Mesenchymal stem cell (in vitro differentiated cells and primary cell): Measurements from ENCODE around the gene RNF152.

Source experiments
- DNase-seq: peaks from one replicate; pipeline ENCODE4 v3.0.0-alpha.2; 2013
- H2AFZ ChIP-seq: one replicate; pipeline ENCODE4 v1.6.1; 2013; ENCODE audit warnings: low read depth, mild to moderate bottlenecking, control low read depth, inconsistent platforms, low read length, moderate library complexity
- H2AK5ac ChIP-seq: 2 replicates; pipeline ENCODE4 v1.6.1; 2013; ENCODE audit warnings: low read length, moderate library complexity, mild to moderate bottlenecking, inconsistent platforms; ENCODE audit not compliant: severe bottlenecking
- H2BK120ac ChIP-seq: one replicate; pipeline ENCODE4 v1.6.1; 2013; ENCODE audit warnings: low read depth, mild to moderate bottlenecking, inconsistent platforms, low read length, moderate library complexity
- H2BK12ac ChIP-seq, 2 experiments: one replicate each; pipeline ENCODE4 v1.6.1; 2013; ENCODE audit warnings: inconsistent platforms in 2 of 2, low read length in 2 of 2, mild to moderate bottlenecking in 2 of 2, moderate library complexity in 2 of 2, control low read depth in 1 of 2
- H2BK15ac ChIP-seq: one replicate; pipeline ENCODE4 v1.6.1; 2013; ENCODE audit warnings: mild to moderate bottlenecking, low read depth, inconsistent platforms; ENCODE audit not compliant: poor library complexity, severe bottlenecking
- H2BK5ac ChIP-seq: 2 replicates; pipeline ENCODE4 v1.6.1; 2013; ENCODE audit warnings: low read depth, mild to moderate bottlenecking, low read length, control low read depth, inconsistent platforms; ENCODE audit not compliant: poor library complexity, severe bottlenecking
- H3K14ac ChIP-seq, 2 experiments: one replicate each; pipeline ENCODE4 v1.6.1; 2013; ENCODE audit warnings: inconsistent platforms in 2 of 2, low read length in 2 of 2, control low read depth in 1 of 2, mild to moderate bottlenecking in 1 of 2, moderate library complexity in 1 of 2
- H3K18ac ChIP-seq, 2 experiments: one replicate each; pipeline ENCODE4 v1.6.1; 2013; ENCODE audit warnings: inconsistent platforms in 2 of 2, low read length in 2 of 2, control low read depth in 1 of 2, low read depth in 1 of 2, mild to moderate bottlenecking in 1 of 2
- H3K23ac ChIP-seq, 2 experiments: one replicate each; pipeline ENCODE4 v1.6.1; 2013; ENCODE audit warnings: inconsistent platforms in 2 of 2, low read length in 2 of 2, mild to moderate bottlenecking in 2 of 2, moderate library complexity in 2 of 2, control low read depth in 1 of 2
- H3K27ac ChIP-seq: 2 replicates; pipeline ENCODE4 v1.5.1; 2013; ENCODE audit warnings: mild to moderate bottlenecking, moderate library complexity, low read length, control low read depth, inconsistent platforms; ENCODE audit not compliant: poor library complexity, severe bottlenecking
- H3K27me3 ChIP-seq, 2 experiments: 2 replicates each; pipeline versions ENCODE4 v1.6.1 to v1.7.0; 2013; ENCODE audit warnings: low read length in 2 of 2, mild to moderate bottlenecking in 2 of 2, moderate library complexity in 2 of 2, control low read depth in 1 of 2, inconsistent platforms in 1 of 2; ENCODE audit not compliant: control insufficient read depth in 1 of 2, insufficient read depth in 1 of 2
- H3K36me3 ChIP-seq, 2 experiments: 2 replicates each; pipeline versions ENCODE4 v1.6.1 to v1.7.0; 2013; ENCODE audit warnings: low read length in 2 of 2, control low read depth in 1 of 2, inconsistent platforms in 1 of 2, low read depth in 1 of 2, mild to moderate bottlenecking in 1 of 2; ENCODE audit not compliant: insufficient read depth in 2 of 2, control insufficient read depth in 1 of 2
- H3K4ac ChIP-seq, 2 experiments: one replicate each; pipeline ENCODE4 v1.6.1; 2013; ENCODE audit warnings: inconsistent platforms in 2 of 2, low read length in 2 of 2, mild to moderate bottlenecking in 2 of 2, moderate library complexity in 2 of 2, control low read depth in 1 of 2, low read depth in 1 of 2
- H3K4me1 ChIP-seq: 2 replicates; pipeline ENCODE4 v1.6.1; 2013; ENCODE audit warnings: low read depth, low read length, control low read depth; ENCODE audit not compliant: control insufficient read depth, insufficient read depth
- H3K4me2 ChIP-seq: 2 replicates; pipeline ENCODE4 v1.6.1; 2013; ENCODE audit warnings: low read length, mild to moderate bottlenecking, inconsistent platforms; ENCODE audit not compliant: poor library complexity, severe bottlenecking
- H3K4me3 ChIP-seq, 2 experiments: 2 replicates each; pipeline versions ENCODE4 v1.5.1 to v1.7.0; 2013; ENCODE audit warnings: low read length in 2 of 2, mild to moderate bottlenecking in 2 of 2, control low read depth in 1 of 2, low read depth in 1 of 2; ENCODE audit not compliant: insufficient read depth in 1 of 2
- H3K79me1 ChIP-seq: replicated peaks from 2 replicates; pipeline ENCODE4 v1.6.1; 2013; ENCODE audit warnings: mild to moderate bottlenecking, control low read depth, low read length, inconsistent platforms; ENCODE audit not compliant: poor library complexity, severe bottlenecking
- H3K9ac ChIP-seq: 2 replicates; pipeline ENCODE4 v1.7.0; 2013; ENCODE audit warnings: mild to moderate bottlenecking, low read length, moderate library complexity
- H3K9me3 ChIP-seq: 2 replicates; pipeline ENCODE4 v1.7.0; 2013; ENCODE audit warnings: mild to moderate bottlenecking, low read length; ENCODE audit not compliant: control insufficient read depth
- H4K8ac ChIP-seq: one replicate; pipeline ENCODE4 v1.6.1; 2013; ENCODE audit warnings: inconsistent platforms, mild to moderate bottlenecking, low read length, moderate library complexity
- H4K91ac ChIP-seq: one replicate; pipeline ENCODE4 v1.6.1; 2013; ENCODE audit warnings: mild to moderate bottlenecking, low read length, inconsistent platforms
- WGBS: methylation state at CpG from one replicate; pipeline ENCODE4 v1.1.7; 2013; ENCODE audit warnings: mixed read lengths; 5-methylcytosine and 5-hydroxymethylcytosine counted together

RNF152 gene

DNA sequence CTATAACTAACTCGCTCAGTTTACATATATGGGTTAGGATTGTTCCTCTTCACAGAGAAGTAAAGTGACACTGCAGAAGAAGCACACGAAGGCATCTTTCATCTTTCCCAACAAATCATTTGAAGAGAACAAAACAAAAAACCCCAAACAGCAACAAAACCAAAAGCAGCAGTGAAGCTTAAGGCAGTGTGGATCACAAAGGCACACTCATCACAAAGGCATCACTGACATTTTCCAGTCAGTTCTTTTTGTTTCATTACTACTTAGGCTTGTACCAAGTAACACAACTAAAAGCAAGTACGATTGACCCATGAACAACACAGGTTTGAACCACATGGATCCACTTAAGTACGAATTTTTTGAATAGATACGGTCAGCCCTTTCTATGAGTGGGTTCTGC is 75.7 kb downstream of the RNF152 start:
- Histone ChIP-seq H3K4ac (no peak overlapping the region), H2AK5ac (no peak overlapping the region), H3K4me2 (no peak overlapping the region), H3K27ac (no peak overlapping the region), H3K18ac (no peak overlapping the region), H2AFZ (no peak overlapping the region), H2BK5ac (no peak overlapping the region), H2BK12ac (no peak overlapping the region), H2BK15ac (no peak overlapping the region), H4K91ac (no peak overlapping the region), H3K9ac (no peak overlapping the region), H3K27me3 (no peaks in the 10 kb centered on the region), H3K23ac (no peak overlapping the region), H4K8ac (no peak overlapping the region), H3K36me3 (peaks cover 6 to 7% of the 10 kb centered on the region in 2 experiments), H2BK120ac (no peak overlapping the region), H3K14ac (no peak overlapping the region), H3K4me1 (no peaks in the 10 kb centered on the region), H3K9me3 (no peaks in the 10 kb centered on the region), H3K4me3 (no peak overlapping the region), H3K79me1 (no peaks in the 10 kb centered on the region)
- DNase-seq = peak; percentile 19
- WGBS = 97% methylated on average over 5 of the region's 5 CpGs

DNA sequence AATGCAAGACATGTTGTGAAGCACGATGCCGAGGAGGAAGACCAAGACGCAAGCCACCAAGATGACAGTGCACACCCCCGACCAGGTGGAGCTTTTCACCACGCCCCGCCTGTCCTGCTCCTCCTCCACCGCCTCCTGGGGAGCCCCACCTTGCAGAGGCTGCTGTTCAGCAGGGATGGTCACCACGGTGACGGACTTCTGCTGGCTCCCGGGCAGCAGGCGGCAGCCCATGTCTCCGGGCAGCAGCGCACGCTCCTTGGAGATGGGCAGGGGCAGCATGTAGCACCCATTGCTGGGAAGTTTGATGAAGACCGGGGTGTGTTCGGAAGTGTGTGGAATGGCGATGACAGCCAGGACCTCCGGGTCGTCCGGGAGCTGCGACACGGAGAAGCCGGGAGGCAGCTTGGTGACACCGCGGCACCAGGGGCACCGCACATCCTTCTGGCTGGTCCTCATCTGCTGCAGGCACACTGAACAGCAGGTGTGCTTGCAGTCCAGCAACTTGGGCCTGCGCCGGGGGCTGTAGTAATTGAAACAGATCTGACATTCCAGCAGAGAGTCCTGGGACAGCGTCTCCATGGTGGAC is 76.8 kb downstream of the RNF152 start:
- Histone ChIP-seq H3K18ac (no peak overlapping the region), H2AFZ (no peak overlapping the region), H3K36me3 (peaks cover 6 to 7% of the 10 kb centered on the region in 2 experiments), H3K9ac (no peak overlapping the region), H3K4me3 (no peak overlapping the region), H2BK120ac (no peak overlapping the region), H4K8ac (no peak overlapping the region), H2AK5ac (no peak overlapping the region), H3K27me3 (no peaks in the 10 kb centered on the region), H3K27ac (no peak overlapping the region), H4K91ac (no peak overlapping the region), H3K79me1 (no peaks in the 10 kb centered on the region), H2BK5ac (no peak overlapping the region), H3K4me2 (no peak overlapping the region), H3K14ac (no peak overlapping the region), H2BK12ac (peak overlapping the region in 1 of 2 experiments; percentile 39), H3K4me1 (no peaks in the 10 kb centered on the region), H2BK15ac (no peak overlapping the region), H3K4ac (peak overlapping the region in 1 of 2 experiments; percentile 27), H3K23ac (peak overlapping the region in 1 of 2 experiments; percentile 56), H3K9me3 (no peaks in the 10 kb centered on the region)
- no peak for DNase-seq
- 96% methylated on average over 29 of the region's 29 CpGs for WGBS

DNA sequence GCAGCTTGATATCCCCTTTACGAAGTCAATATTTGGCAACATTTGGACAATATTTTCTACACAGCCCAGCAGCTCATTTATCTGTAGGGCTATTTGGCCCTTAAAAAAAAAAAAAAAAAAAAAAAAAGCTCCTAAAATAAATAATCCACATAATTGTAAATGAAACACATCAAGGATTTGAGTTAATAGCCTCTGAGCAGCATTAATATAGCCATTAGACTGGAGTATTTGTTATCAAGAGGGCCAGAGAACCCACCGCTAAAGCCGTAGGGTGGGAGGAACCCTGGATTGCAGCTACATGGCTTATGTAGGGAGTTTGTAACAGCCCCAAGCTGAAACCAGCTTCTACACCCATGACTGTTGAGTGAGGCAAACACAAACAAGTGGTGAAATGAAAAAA is 84.5 kb downstream of the RNF152 start:
- Histone ChIP-seq H2BK12ac (no peak overlapping the region), H3K23ac (no peak overlapping the region), H4K91ac (no peak overlapping the region), H3K4me3 (no peak overlapping the region), H3K14ac (no peak overlapping the region), H3K4me1 (no peaks in the 10 kb centered on the region), H3K4ac (no peak overlapping the region), H2BK120ac (no peak overlapping the region), H2BK5ac (no peak overlapping the region), H3K4me2 (no peak overlapping the region), H2AFZ (no peak overlapping the region), H3K36me3 (no peaks in the 10 kb centered on the region), H4K8ac (no peak overlapping the region), H2AK5ac (no peak overlapping the region), H2BK15ac (no peak overlapping the region), H3K18ac (no peak overlapping the region), H3K79me1 (no peaks in the 10 kb centered on the region), H3K27me3 (no peaks in the 10 kb centered on the region), H3K27ac (no peak overlapping the region), H3K9ac (no peak overlapping the region), H3K9me3 (no peaks in the 10 kb centered on the region)
- DNase-seq = no peak
- 98% methylated on average over 2 of the region's 3 CpGs for WGBS

DNA sequence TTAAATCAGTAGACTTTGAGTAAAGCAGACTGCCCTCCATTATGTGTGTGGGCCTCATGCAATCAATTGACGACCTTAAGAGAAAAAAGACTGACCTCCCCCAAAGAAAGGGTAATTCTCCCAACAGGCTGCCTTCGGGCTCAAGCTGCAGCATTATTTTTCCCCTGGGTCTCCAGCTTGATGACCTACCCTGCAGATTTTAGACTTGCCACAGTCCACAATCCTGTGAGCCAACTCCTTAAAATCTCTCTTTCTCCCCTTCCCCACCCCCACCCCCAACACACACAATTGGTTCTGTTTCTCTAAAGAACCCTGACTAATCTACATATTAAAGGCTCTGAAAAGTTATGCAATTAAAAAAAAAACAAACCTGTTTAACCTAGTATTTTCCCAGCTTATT is 89.4 kb downstream of the RNF152 start:
- no peak overlapping the region for H4K8ac ChIP-seq
- H2BK5ac ChIP-seq = no peak overlapping the region
- H2AFZ ChIP-seq = no peak overlapping the region
- no peak overlapping the region for H3K4me3 ChIP-seq
- H3K4me2 ChIP-seq = no peak overlapping the region
- 50% methylated on average over 2 of the region's 2 CpGs for WGBS
- H3K27me3 ChIP-seq = no peaks in the 10 kb centered on the region
- no peak overlapping the region for H3K18ac ChIP-seq
- no peak overlapping the region for H2AK5ac ChIP-seq
- no peak overlapping the region for H3K14ac ChIP-seq
- no peak overlapping the region for H3K23ac ChIP-seq
- H3K79me1 ChIP-seq = no peaks in the 10 kb centered on the region
- H3K9me3 ChIP-seq = no peaks in the 10 kb centered on the region
- no peak for DNase-seq
- H3K36me3 ChIP-seq = no peaks in the 10 kb centered on the region
- no peak overlapping the region for H2BK15ac ChIP-seq
- no peaks in the 10 kb centered on the region for H3K4me1 ChIP-seq
- no peak overlapping the region for H3K4ac ChIP-seq
- no peak overlapping the region for H2BK12ac ChIP-seq
- H2BK120ac ChIP-seq = no peak overlapping the region
- no peak overlapping the region for H3K27ac ChIP-seq
- no peak overlapping the region for H3K9ac ChIP-seq
- H4K91ac ChIP-seq = no peak overlapping the region
